ENCODE data around the gene PLA2G3.
"Not testable (repeated sequence)": the region's sequence is repeated elsewhere in the genome, so short reads cannot be mapped to it uniquely, and the experiment has no call there.

The PLA2G3 gene

GRCh38 chr22:31122196-31122531, 18.1 kb downstream of the PLA2G3 start:
- no peak for DNase-seq

- no peak for DNase-seq
Measured at GRCh38 chr22:31121403-31121802, 18.9 kb downstream of the PLA2G3 start.

GRCh38 chr22:31120642-31121041, 19.7 kb downstream of the PLA2G3 start:
- no peak for DNase-seq

DNA sequence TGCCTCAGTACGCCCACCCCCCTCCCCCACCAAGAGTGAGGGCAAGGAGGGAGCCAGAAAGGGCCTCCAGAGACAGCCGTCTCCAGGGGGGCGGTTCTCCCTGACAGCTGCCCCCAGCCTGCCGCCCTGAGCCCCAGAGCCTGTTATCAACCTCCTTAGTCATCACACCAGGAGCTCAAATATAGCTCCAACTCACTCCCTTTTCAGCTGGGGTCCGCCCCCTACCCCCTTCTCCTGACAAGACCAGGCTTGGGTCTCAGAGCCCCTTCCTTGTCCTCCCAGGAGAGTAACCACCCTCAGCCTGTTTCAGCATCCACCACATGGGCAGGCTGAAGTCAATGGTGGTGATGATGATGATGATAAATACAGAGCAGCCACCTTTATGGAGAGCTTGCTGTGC, 20.1 kb downstream of the PLA2G3 start:
- no peak for DNase-seq

GRCh38 chr22:31119026-31119717, 21.1 kb downstream of the PLA2G3 start:
- no peak for DNase-seq

DNA sequence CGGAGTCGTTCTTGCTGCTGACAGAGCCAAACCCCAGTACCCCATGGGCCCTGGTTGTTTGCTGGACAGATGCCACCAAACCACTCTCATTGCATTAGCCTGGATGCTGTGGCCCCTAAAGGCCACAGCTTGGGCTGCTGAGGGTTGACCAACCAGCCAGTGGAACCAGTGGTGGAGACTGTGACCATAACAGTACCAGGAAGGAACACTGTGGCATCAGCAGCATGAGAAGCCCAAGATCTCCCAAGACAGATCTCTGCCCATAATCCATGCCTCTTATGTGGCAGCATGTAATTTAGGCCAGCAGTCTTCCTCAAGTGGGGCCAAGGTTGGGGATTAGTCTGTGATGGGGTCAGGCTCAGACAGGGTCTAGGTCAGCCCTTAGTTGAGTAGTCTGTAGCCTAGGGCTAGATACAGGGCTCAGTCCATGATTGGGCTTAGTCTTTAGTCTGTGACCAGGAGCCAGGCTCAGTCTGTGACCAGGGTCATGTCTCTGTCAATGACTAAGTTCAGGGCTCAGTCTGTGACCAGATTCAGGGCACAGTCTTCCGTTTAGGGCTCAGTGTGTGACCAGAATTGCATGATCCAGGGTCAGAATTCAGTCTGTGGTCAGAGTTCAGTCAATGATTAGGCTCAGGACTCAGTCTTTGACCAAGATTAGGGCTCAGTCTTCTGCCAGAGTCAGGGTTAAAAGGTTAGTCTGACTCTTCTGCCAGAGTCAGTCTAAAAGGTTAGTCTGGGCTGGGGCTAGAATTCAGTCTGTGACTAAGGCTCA, 22.1 kb downstream of the PLA2G3 start:
- DNase-seq, result no peak

DNA sequence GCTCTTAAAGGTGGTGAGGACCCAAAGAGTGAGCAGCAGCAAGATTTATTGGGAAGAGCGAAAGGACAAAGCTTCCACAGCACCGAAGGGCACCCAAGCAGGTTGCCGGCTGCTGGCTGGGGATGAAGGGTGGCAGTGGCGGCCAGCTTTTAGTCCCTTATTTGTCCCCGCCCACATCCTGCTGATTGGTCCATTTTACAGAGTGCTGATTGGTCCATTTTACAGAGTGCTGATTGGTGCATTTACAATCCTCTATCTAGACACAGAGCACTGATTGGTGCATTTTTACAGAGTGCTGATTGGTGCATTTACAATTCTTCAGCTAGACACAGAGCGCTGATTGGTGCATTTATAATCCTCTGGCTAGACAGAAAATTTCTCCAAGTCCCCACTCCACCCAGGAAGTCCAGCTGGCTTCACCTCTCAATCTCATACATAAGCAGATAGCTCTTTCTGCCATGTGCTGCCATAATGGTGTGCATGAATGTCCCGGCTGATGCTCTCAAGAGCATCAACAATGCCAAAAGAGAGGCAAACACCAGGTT, 27.7 kb downstream of the PLA2G3 start:
- not testable (repeated sequence) for DNase-seq

DNA sequence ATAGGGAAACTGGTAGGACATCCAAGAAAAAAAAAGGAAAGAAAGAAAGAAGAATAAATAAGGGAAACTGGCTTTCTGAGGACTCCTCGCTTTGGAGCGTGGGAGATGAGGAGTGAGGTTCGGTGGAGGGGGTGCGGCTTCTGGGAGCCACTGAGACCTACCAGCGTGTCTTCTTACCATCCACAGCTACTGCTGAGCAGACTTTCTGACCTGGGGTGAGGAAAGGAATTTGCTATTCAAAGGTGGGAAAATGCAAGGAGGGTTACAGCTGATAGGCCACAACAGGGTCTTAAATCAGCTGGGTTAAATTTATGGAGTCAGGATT, 32.5 kb downstream of the PLA2G3 start:
- no peak for DNase-seq

- DNase-seq, result peak; percentile 91
Measured at GRCh38 chr22:31107178-31107893, 33.0 kb downstream of the PLA2G3 start, which contains the start of gene SELENOM. Gene SELENOM, minus strand, starts transcription at chr22:31107568. Its CDS starts 63 bp downstream, at chr22:31107505.

DNA sequence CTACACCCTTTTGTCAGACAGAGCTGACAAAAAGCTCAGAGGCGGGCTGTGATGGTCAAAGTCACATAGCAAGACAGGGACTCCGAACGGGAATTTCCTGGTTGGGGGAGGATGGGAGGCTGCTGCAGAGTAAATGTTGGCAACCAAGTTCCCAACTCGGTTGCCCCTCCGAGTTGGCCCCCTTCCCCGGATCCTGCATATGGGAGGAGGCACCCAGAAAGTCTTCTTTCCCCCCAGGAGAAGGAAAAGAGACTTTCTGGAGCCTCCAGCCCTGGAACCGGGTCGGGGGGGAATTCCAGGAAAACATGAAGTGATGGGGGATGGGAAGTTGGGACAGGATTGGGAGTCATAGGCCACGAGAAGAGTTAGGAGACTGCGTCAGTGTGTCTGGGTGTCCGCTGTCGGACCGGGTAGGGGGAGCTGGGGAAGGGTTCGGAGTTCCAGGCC, 33.6 kb downstream of the PLA2G3 start:
- no peak for DNase-seq

DNA sequence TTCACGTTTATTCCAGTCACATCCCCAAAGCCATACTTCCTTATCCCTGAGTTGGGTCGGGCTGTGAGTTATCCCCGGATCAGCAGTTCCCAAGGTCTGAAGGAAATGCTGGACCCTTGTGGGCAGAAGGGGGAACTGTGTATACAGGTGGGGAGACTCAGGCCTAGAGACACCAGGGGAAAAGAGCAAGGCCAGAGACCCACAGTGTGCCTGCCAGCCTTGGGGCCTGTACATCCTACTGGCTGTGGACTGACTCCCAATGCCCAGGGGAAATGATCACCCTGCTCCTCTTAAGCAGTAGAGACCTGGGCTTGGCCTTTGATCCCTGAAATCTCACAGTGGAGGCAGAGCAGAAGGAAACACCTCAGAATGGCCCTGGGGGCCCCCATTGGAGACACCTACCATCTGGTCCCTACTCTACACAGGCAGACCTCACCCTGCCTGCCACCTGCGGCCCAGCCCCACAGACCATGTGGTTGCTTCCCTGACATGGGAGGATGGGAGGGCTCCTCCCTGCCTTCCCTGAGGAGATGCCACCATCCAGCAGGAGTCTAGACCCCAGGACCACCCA, 34.2 kb downstream of the PLA2G3 start:
- DNase-seq, result no peak

- no peak for DNase-seq
Measured at GRCh38 chr22:31105282-31105929, 34.9 kb downstream of the PLA2G3 start.

- DNase-seq, result no peak
Measured at GRCh38 chr22:31104869-31105268, 35.4 kb downstream of the PLA2G3 start.

DNA sequence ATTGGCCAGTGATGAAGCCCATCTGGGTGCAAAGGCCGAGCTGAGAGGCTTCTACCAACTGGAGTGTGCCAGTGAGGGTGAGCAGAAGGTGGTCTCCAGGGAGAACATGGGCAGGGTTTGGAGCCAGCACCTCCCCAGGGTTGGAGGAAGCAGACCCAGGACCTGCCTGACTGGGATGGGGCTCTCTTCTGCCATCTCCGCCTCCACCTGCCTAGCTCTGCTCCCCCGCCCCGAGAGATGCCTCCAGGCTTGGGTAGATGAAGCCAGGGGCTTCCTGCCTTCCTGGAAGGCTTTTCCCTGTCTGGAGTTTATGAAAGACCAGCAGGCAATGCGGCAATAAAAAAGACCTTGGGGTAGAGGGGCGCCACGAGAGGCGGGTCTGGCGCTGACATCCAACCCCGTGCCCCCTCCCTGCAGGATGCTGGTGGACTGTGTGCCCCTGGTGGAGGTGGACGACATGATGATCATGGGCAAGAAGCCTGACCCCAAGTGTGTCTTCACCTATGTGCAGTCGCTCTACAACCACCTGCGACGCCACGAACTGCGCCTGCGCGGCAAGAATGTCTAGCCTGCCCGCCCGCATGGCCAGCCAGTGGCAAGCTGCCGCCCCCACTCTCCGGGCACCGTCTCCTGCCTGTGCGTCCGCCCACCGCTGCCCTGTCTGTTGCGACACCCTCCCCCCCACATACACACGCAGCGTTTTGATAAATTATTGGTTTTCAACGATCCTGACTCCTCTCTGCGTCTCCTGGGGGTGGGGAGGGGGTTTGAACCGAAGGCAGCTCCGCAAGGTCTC, 36.2 kb downstream of the PLA2G3 start:
- no peak for DNase-seq

GRCh38 chr22:31103111-31103510, 37.2 kb downstream of the PLA2G3 start:
- DNase-seq, result no peak

DNA sequence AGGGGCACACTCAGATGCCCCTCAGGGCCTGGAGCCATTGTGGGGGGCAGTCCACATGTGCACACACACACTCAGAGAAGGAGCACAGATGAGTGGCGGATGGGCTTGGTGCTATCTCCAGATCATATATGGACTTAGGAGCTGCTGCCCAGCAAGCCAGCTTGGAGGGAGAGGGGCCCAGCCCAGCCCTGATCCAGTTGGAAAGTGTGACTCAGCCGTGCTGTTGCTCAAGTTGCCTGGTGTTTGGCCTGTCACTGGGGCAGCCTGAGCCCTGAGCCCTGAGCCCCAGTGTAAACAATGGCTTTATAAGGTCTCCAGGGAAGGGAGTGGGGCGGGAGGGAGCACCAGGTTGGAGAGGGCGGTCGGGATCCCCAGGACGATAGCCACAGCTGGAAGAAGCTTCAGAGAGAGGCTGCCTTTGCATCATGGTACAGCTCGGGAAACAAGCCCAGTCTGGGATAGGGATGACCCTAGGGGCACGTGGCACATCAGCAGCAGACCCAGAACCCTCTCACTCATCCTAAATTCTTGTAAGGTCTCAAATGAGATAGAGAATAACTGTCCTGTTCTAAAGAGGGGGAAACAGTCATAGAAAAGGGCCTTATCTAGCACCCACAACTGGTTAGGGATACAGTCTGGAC, 37.7 kb downstream of the PLA2G3 start:
- no peak for DNase-seq

DNA sequence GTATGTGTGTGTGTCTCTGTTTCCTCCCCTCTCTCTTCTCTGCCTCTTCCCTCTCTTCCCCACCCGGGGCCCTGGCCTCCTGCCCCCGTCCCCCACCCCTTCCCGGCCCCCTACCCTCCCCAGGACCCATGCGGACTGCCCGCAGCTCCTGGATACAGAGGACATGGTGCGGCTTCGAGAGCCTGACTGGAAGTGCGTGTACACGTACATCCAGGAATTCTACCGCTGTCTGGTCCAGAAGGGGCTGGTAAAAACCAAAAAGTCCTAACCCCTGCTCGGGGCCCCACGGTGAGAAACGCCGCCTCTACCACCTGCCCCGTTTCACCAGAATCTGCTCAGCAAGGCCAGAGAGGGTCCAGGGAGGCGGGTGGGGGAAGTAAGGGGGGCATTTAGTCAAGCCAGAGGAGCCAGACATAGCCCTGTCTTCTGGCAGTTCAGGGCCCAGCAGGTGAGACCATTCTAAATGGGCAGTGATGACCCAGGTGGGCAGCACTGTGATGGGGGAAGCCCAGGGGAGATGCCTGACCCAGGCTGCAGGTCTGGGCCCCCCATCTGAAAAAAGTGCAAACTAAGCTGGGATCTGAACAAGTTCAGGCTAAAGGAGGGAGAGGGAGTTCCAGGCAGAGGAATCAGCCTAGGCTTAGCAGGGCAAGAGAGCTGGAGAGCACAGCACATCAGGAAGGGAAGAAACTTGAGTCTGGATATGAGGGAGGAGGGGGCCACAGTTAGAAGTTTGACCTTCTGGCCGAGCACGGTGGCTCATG, 39.4 kb downstream of the PLA2G3 start:
- no peak for DNase-seq

GRCh38 chr22:31099841-31100761, 40.2 kb downstream of the PLA2G3 start:
- DNase-seq, result no peak

DNA sequence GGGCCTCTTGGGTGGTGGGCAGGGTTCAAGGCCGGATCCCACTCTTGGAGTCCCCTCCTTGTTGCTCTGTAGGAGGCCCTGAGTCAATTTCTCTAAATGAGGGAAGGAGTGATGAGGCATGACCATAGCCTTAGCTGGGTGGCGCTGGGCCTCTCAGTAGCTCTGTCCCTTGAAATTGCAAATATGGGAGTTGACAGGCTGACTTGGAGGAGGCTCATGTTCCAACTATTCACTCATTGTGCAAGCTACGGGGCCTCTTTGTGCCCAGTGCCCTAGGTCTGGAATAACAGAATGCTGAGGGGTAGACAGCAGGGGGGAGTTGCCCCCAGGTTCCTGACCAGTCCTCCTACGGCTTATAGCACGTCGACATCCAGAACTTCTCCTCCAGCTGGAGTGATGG, 40.9 kb downstream of the PLA2G3 start:
- no peak for DNase-seq
